ENCODE results near the gene ATRX.
"Not testable (repeated sequence)": the region's sequence is repeated elsewhere in the genome, so short reads cannot be mapped to it uniquely, and the experiment has no call there.

The ATRX gene

GRCh38 chrX:77691916-77692315 lies 94.1 kb downstream of the ATRX start:
- TF ChIP-seq CTCF (IDR thresholded peaks at IDR 0.05; ENCODE audit: low read depth, low read length): no peak
- DNase-seq (ENCODE audit: extremely low read depth, low read depth): no peak

- DNase-seq (ENCODE audit: extremely low read depth, low read depth): no peak
- TF ChIP-seq CTCF (IDR thresholded peaks at IDR 0.05; ENCODE audit: low read depth, low read length): no peak
Measured at GRCh38 chrX:77689376-77689775, 96.6 kb downstream of the ATRX start.

DNA sequence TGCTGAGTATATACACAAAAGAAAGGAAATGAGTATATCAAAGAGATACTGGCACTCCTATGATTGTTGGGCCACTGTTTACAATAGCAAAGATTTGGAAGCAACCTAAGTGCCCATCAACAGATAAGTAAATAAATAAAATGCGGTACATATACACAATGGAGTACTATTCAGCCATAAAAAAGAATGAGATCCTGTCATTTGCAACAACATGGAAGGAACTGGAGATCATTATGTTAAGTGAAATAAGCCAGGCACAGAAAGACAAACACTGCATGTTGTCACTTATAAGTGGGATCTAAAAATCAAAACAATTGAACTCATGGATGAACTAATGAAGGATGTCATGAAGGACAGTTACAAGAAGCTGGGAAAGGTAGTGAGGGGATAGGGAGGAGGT lies 100.3 kb downstream of the ATRX start:
- not testable (repeated sequence) for DNase-seq (ENCODE audit: extremely low read depth, low read depth)

- DNase-seq (ENCODE audit: extremely low read depth, low read depth): no peak
- no peak for TF ChIP-seq CTCF (IDR thresholded peaks at IDR 0.05; ENCODE audit: low read depth, low read length)
Measured at GRCh38 chrX:77679144-77679543, 106.9 kb downstream of the ATRX start.

DNA sequence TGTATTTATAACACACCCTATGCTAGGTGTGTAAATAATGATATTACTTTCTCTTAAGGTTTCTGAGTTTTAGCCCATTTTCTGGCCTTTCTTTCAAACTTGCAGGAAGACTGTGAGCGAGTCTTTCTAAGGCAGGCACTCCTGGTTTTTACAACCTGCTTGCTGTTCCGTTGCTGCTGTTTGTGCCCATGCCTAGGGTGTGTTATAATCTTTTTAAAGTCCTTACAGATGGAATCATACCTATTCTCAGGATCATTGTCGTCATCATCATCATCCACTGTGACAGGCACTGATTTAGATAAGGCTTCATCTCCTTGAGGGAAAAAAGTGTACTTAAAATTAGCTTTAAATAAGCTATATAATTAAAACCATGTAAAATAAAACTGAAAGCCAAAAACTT lies 110.0 kb downstream of the ATRX start:
- no peak for TF ChIP-seq CTCF (IDR thresholded peaks at IDR 0.05; ENCODE audit: low read depth, low read length)
- no peak for DNase-seq (ENCODE audit: extremely low read depth, low read depth)

DNA sequence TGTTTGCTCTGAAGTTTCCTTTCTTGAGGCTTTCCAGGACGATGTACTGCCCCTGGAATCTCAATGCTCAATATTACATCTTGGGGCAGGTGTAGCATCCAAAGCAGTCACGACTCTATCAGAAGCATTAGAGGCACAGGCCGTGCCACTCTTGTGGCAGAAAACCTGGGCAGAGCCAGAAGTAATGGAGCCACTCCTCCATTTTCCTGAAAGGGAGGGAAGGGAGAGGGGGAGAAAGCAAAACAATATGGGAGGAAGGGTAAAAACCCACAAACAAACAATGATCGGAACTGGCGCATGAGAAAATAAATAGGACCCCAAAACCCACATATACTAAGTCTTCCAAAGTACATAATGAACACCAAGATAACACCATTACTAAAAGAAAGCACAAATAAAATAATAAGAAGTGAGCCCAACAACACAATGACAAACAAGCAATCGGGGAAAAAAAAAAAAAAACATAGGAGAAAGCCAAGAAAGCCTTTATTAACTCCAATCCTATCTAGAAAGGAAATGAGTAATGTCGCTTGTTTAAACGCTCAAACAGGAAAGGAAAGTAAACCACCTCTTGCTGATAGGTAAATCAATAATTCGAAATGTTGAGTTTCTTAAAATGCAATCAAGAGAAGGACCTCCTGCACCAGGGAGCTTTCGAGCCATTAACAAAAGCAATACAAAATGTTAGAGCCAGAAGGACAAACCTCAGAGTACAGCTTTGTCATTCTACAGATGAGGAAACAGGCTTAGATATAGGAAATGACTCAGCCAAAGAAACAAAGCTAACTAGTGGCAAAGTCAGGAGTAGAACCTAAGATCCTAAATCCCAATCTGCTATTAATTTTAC lies 117.4 kb downstream of the ATRX start:
- no peak for TF ChIP-seq CTCF (IDR thresholded peaks at IDR 0.05; ENCODE audit: low read depth, low read length)
- DNase-seq (ENCODE audit: extremely low read depth, low read depth): no peak

DNA sequence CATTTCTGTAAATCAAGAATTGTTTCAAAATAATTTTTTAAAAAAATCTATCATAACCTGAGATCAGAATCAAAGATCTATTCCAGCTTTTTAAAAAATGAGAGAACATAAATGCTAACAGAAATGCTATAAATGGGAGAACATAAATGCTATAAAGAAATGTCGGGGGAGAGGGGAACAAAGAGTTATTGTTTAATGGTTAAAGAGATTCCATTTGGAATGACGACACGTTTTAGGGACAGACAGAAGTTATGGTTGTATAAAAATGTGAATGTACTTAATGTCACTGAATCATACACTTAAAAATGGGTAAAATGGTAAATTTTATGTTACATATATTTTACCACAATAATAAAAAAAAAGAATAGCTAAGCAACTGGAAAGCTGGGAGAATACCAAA lies 127.1 kb downstream of the ATRX start:
- no peak for TF ChIP-seq CTCF (IDR thresholded peaks at IDR 0.05; ENCODE audit: low read depth, low read length)
- DNase-seq (ENCODE audit: extremely low read depth, low read depth): no peak

DNA sequence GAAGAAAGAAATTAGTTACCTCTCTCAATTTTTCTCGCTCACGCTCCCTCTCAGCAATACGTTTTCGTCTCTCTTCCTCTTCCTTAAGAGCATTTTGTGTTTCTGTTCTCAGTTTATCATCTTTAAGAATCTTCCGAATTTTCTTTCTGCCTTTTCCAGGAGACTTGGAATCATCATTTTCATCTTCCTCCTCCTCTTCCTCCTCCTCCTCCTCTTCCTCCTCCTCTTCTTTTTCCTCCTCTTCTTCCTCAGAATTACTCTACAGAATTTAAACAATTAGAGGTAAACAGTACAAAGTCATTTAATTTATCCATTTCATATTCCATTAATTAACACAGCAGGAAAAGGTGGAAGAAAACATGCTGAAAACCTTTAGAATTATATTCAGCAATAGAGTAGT lies 133.9 kb downstream of the ATRX start:
- TF ChIP-seq CTCF (IDR thresholded peaks at IDR 0.05; ENCODE audit: low read depth, low read length): no peak
- DNase-seq (ENCODE audit: extremely low read depth, low read depth): no peak

Data from AG09319 (cell line).